Glutamatergic neuron (in vitro differentiated cells): ENCODE results near the gene KCNQ1. TPM values are rescaled to one million over a fixed set of nuclear protein-coding genes. Genes with fewer than 3 reads are reported as not detected.

Source experiments
- DNase-seq: peaks from one replicate; pipeline ENCODE4 v3.0.0; 2022
- H3K27ac Mint-ChIP-seq: one replicate; pipeline ENCODE4 v1.8.0; 2020; ENCODE audit warnings: mild to moderate bottlenecking, mixed read lengths, inconsistent platforms; ENCODE audit not compliant: unreplicated experiment
- H3K27me3 Mint-ChIP-seq: one replicate; pipeline ENCODE4 v1.8.0; 2020; ENCODE audit warnings: mild to moderate bottlenecking, moderate library complexity, mixed read lengths, inconsistent platforms; ENCODE audit not compliant: unreplicated experiment
- H3K36me3 Mint-ChIP-seq: one replicate; pipeline ENCODE4 v1.8.0; 2020; ENCODE audit warnings: mild to moderate bottlenecking, mixed read lengths, inconsistent platforms; ENCODE audit not compliant: unreplicated experiment
- H3K4me1 Mint-ChIP-seq: one replicate; pipeline ENCODE4 v1.8.0; 2020; ENCODE audit warnings: mild to moderate bottlenecking, low read depth, mixed read lengths, inconsistent platforms; ENCODE audit not compliant: unreplicated experiment
- H3K4me3 Mint-ChIP-seq: one replicate; pipeline ENCODE4 v1.8.0; 2020; ENCODE audit warnings: mild to moderate bottlenecking, mixed read lengths, inconsistent platforms; ENCODE audit not compliant: unreplicated experiment
- H3K9me3 Mint-ChIP-seq: one replicate; pipeline ENCODE4 v1.8.0; 2020; ENCODE audit warnings: mild to moderate bottlenecking, moderate library complexity, mixed read lengths, inconsistent platforms; ENCODE audit not compliant: unreplicated experiment
- total RNA-seq: library from RNA; stranded (reverse); fragmentation: NEBNext Ultra II Directional; extraction: Animal tissue kit (Norgen Biotek cat#: 25700); gene quantifications from one replicate; pipeline ENCODE4 v1.2.1, GENCODE V29; 2021; ENCODE audit not compliant: unreplicated experiment
- TF ChIP-seq, protein P1 (sequence below): fragments of 200-600 bp; sonication (generic); IDR thresholded peaks from one replicate; pipeline ENCODE4 v1.5.0; 2021; ENCODE audit not compliant: partially characterized antibody, unreplicated experiment

KCNQ1 gene
- total RNA-seq, 1 donor from 2014 or later, result 0.44 TPM

DNA sequence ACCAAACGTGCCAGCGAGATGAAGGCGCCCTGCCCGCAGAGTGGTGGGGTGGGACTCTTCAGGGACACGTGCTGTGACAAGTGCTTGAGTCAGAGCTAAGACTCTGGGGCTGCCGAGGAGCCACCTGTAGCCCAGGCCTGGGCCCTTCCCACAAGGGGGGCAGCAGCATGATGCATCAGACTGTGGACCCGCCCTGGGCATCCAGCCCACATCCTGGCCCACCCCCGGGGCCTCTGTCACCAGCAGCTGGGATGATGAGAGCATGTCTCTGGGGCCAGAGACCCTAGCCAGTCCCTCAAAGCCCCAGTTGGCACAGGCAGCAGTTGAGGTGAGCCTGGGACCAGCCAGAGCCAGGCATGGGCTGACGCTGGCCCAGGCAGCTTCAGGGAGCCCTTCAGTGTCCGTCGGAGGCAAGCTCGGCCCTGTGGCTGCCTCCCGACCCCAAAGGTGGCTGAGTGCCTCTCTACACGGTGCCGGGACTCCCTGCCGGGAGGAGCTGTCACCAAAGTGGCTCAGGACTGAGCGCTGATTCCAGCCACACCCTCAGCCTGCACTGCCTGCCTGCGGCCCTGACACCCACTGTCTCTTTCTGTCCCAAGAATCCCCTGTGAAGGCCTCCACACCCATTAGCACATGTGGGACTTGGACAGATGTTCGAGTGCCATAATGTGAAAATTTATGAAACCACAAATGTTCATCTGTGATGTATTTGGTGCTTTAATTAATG lies 399.5 kb downstream of the KCNQ1 start:
- Mint-ChIP-seq H3K9me3 (peaks cover 8% of the 10 kb centered on the region), H3K36me3 (no peaks in the 10 kb centered on the region), H3K27ac (no peak overlapping the region), H3K27me3 (peaks cover 10% of the 10 kb centered on the region), H3K4me1 (peaks cover 19% of the 10 kb centered on the region), H3K4me3 (no peak overlapping the region)
- TF ChIP-seq, protein P1, sequence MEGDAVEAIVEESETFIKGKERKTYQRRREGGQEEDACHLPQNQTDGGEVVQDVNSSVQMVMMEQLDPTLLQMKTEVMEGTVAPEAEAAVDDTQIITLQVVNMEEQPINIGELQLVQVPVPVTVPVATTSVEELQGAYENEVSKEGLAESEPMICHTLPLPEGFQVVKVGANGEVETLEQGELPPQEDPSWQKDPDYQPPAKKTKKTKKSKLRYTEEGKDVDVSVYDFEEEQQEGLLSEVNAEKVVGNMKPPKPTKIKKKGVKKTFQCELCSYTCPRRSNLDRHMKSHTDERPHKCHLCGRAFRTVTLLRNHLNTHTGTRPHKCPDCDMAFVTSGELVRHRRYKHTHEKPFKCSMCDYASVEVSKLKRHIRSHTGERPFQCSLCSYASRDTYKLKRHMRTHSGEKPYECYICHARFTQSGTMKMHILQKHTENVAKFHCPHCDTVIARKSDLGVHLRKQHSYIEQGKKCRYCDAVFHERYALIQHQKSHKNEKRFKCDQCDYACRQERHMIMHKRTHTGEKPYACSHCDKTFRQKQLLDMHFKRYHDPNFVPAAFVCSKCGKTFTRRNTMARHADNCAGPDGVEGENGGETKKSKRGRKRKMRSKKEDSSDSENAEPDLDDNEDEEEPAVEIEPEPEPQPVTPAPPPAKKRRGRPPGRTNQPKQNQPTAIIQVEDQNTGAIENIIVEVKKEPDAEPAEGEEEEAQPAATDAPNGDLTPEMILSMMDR, result no peak
- DNase-seq, result no peak

DNA sequence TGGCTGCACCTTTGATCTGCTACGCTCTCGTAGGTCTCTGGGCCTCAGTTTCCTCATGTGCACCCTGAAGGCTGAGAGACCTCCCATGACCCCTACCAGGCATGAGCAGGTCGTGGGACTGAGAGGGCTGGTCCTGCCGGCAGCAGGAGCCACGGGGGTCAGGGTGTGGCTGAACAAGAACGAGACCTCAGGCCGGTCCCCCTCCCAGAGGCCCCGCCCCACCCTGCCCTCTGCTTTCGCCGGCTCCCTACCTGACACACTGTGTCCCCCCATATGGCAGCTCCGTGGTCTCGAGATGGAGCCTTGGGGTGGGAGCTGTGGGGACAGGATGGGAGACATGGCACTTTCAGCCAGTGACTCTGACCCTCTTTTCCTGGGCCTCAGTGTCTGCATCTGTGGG lies 400.2 kb downstream of the KCNQ1 start:
- no peak for DNase-seq
- Mint-ChIP-seq H3K9me3 (peaks cover 7% of the 10 kb centered on the region), H3K4me1 (peaks cover 16% of the 10 kb centered on the region), H3K27ac (no peak overlapping the region), H3K4me3 (no peak overlapping the region), H3K27me3 (peaks cover 8% of the 10 kb centered on the region), H3K36me3 (no peaks in the 10 kb centered on the region)
- TF ChIP-seq, protein P1, result no peak

DNA sequence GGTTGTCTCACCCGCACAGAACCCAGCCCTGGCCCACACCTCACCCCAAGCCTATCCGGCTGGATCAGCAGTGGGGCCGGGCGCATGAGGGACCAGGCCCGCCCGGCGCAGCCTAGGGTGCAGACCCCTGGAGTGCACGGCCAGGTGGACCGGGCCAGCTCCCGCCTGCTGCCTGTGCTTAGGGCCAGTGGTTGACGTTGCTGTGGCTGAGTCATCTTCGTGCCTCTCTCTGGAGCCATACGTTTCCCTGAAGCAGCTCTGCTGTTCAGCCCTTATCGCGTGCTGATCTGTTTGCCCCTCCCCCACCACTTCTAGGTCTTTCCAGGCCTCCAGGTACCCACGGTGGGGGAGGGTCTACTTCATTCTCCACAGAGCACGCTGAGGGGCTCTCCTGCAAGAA lies 401.2 kb downstream of the KCNQ1 start:
- H3K4me1 Mint-ChIP-seq, result peaks cover 6% of the 10 kb centered on the region
- no peak overlapping the region for H3K27ac Mint-ChIP-seq
- TF ChIP-seq, protein P1, result no peak
- H3K36me3 Mint-ChIP-seq, result no peaks in the 10 kb centered on the region
- no peak overlapping the region for H3K4me3 Mint-ChIP-seq
- H3K27me3 Mint-ChIP-seq, result peaks cover 6% of the 10 kb centered on the region
- H3K9me3 Mint-ChIP-seq, result peaks cover 1% of the 10 kb centered on the region
- no peak for DNase-seq

DNA sequence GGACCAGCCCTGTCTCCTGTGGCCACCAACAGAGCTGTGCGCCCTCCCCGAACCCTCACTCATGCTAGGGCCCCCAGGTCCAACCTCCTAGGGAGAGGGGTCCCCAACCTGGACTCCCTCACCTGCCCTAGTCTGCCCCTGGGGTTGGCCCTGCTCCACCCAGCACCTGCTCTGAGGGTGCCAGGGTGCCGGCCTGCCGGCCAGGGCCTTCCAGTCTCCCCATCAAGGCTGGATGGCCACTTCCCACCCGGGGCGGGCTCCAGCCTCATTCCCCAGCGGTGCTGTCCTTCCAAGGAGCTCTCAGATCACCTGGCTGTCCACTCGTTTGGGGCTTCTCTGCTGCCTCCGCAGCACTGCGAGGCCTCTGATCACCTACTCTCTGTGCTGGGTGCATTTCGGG lies 401.7 kb downstream of the KCNQ1 start:
- Mint-ChIP-seq H3K36me3 (no peaks in the 10 kb centered on the region), H3K27ac (no peak overlapping the region), H3K9me3 (peaks cover 1% of the 10 kb centered on the region), H3K4me1 (peaks cover 4% of the 10 kb centered on the region), H3K4me3 (no peak overlapping the region), H3K27me3 (peaks cover 2% of the 10 kb centered on the region)
- TF ChIP-seq, protein P1, result no peak
- DNase-seq, result no peak

DNA sequence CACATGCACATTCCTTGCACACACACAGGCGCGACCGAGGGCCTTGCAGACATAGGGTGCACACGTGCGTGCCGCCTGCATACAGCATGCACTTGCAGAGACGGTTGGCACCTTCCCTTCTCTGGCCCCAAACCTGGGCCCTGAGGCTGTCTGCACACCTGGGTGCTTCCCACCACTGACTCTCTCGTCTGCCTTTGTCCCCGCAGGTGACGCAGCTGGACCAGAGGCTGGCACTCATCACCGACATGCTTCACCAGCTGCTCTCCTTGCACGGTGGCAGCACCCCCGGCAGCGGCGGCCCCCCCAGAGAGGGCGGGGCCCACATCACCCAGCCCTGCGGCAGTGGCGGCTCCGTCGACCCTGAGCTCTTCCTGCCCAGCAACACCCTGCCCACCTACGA lies 402.8 kb downstream of the KCNQ1 start:
- H3K4me1 Mint-ChIP-seq, result peaks cover 4% of the 10 kb centered on the region
- peaks cover 2% of the 10 kb centered on the region for H3K27me3 Mint-ChIP-seq
- TF ChIP-seq, protein P1, result no peak
- H3K36me3 Mint-ChIP-seq, result no peaks in the 10 kb centered on the region
- H3K27ac Mint-ChIP-seq, result no peak overlapping the region
- no peak for DNase-seq
- H3K4me3 Mint-ChIP-seq, result no peak overlapping the region
- peaks cover 1% of the 10 kb centered on the region for H3K9me3 Mint-ChIP-seq
